ENCODE results near the gene TSR3.

Gene TSR3

GRCh38 chr16:1313721-1314369, 37.8 kb downstream of the TSR3 start:
- Histone ChIP-seq H3F3A (ENCODE audit: control insufficient read depth, insufficient read depth) (no peaks in the 10 kb centered on the region; the same call in 1 of the 2 replicates), H3K9me2 (replicated peaks; ENCODE audit: control insufficient read depth, low read length) (no peaks in the 10 kb centered on the region), H3K4me1 (ENCODE audit: control insufficient read depth, low read length) (peaks cover 12% of the 10 kb centered on the region), H4K20me1 (ENCODE audit: control insufficient read depth, insufficient read depth, low read depth, low read length) (peaks cover 42% of the 10 kb centered on the region), H3K4me3 (ENCODE audit: low read length) (no peak overlapping the region), H3K27me3 (ENCODE audit: control insufficient read depth, low read length) (no peaks in the 10 kb centered on the region), H3K4me2 (ENCODE audit: low read length) (no peak overlapping the region), H3K27ac (ENCODE audit: low read depth, low read length) (no peak overlapping the region), H3K79me2 (ENCODE audit: control insufficient read depth, low read length) (peaks cover 90% of the 10 kb centered on the region), H3K36me3 (ENCODE audit: control insufficient read depth, low read length) (peaks cover 88% of the 10 kb centered on the region), H3K9me3 (ENCODE audit: control insufficient read depth, insufficient read depth, low read length) (no peaks in the 10 kb centered on the region)
- no peak for TF ChIP-seq EZH2phosphoT487 (IDR thresholded peaks at IDR 0.05; ENCODE audit: borderline replicate concordance, low read length)
- TF ChIP-seq CTCF (IDR thresholded peaks at IDR 0.05; ENCODE audit: low read depth, low read length, poor library complexity, severe bottlenecking), result no peak

- H3K4me1 ChIP-seq (ENCODE audit: control insufficient read depth, low read length), result peaks cover 18% of the 10 kb centered on the region
- peaks cover 81% of the 10 kb centered on the region for H3K79me2 ChIP-seq (ENCODE audit: control insufficient read depth, low read length)
- H3K27me3 ChIP-seq (ENCODE audit: control insufficient read depth, low read length), result no peaks in the 10 kb centered on the region
- no peak overlapping the region for H3K4me2 ChIP-seq (ENCODE audit: low read length)
- H3K9me2 ChIP-seq (replicated peaks; ENCODE audit: control insufficient read depth, low read length), result no peaks in the 10 kb centered on the region
- no peak overlapping the region for H3K4me3 ChIP-seq (ENCODE audit: low read length)
- TF ChIP-seq CTCF (IDR thresholded peaks at IDR 0.05; ENCODE audit: low read depth, low read length, poor library complexity, severe bottlenecking) (no peak), EZH2phosphoT487 (IDR thresholded peaks at IDR 0.05; ENCODE audit: borderline replicate concordance, low read length) (no peak)
- H3K27ac ChIP-seq (ENCODE audit: low read depth, low read length), result no peak overlapping the region
- peaks cover 79% of the 10 kb centered on the region for H3K36me3 ChIP-seq (ENCODE audit: control insufficient read depth, low read length)
- H3K9me3 ChIP-seq (ENCODE audit: control insufficient read depth, insufficient read depth, low read length), result no peaks in the 10 kb centered on the region; the same call in 1 of the 2 replicates
- H4K20me1 ChIP-seq (ENCODE audit: control insufficient read depth, insufficient read depth, low read depth, low read length), result peaks cover 42% of the 10 kb centered on the region
- H3F3A ChIP-seq (ENCODE audit: control insufficient read depth, insufficient read depth), result no peaks in the 10 kb centered on the region; the same call in 1 of the 2 replicates
Observed at GRCh38 chr16:1312903-1313302, 38.8 kb downstream of the TSR3 start.

- Histone ChIP-seq H3F3A (ENCODE audit: control insufficient read depth, insufficient read depth) (no peaks in the 10 kb centered on the region; the same call in 1 of the 2 replicates), H3K4me3 (ENCODE audit: low read length) (no peak overlapping the region), H3K79me2 (ENCODE audit: control insufficient read depth, low read length) (peaks cover 76% of the 10 kb centered on the region), H3K4me1 (ENCODE audit: control insufficient read depth, low read length) (peaks cover 19% of the 10 kb centered on the region), H3K9me2 (replicated peaks; ENCODE audit: control insufficient read depth, low read length) (no peaks in the 10 kb centered on the region), H3K36me3 (ENCODE audit: control insufficient read depth, low read length) (peaks cover 74% of the 10 kb centered on the region), H3K27ac (ENCODE audit: low read depth, low read length) (no peak overlapping the region), H3K27me3 (ENCODE audit: control insufficient read depth, low read length) (no peaks in the 10 kb centered on the region), H3K9me3 (ENCODE audit: control insufficient read depth, insufficient read depth, low read length) (no peaks in the 10 kb centered on the region; the same call in 1 of the 2 replicates), H3K4me2 (ENCODE audit: low read length) (peak overlapping the region; percentile 92; the same call in 1 of the 2 replicates), H4K20me1 (ENCODE audit: control insufficient read depth, insufficient read depth, low read depth, low read length) (peaks cover 39% of the 10 kb centered on the region)
- TF ChIP-seq CTCF (IDR thresholded peaks at IDR 0.05; ENCODE audit: low read depth, low read length, poor library complexity, severe bottlenecking), result no peak
- no peak for TF ChIP-seq EZH2phosphoT487 (IDR thresholded peaks at IDR 0.05; ENCODE audit: borderline replicate concordance, low read length)
Observed at GRCh38 chr16:1312467-1312816, 39.2 kb downstream of the TSR3 start.
